ENCODE data around the gene NTSR1. TPM values are rescaled to one million over a fixed set of nuclear protein-coding genes. Genes with fewer than 3 reads are reported as not detected.

Gene NTSR1
- 0.76 TPM for polyA plus RNA-seq (2013, experiment 1 of 2)
- polyA plus RNA-seq (2013, experiment 2 of 2): 0.73 TPM

DNA sequence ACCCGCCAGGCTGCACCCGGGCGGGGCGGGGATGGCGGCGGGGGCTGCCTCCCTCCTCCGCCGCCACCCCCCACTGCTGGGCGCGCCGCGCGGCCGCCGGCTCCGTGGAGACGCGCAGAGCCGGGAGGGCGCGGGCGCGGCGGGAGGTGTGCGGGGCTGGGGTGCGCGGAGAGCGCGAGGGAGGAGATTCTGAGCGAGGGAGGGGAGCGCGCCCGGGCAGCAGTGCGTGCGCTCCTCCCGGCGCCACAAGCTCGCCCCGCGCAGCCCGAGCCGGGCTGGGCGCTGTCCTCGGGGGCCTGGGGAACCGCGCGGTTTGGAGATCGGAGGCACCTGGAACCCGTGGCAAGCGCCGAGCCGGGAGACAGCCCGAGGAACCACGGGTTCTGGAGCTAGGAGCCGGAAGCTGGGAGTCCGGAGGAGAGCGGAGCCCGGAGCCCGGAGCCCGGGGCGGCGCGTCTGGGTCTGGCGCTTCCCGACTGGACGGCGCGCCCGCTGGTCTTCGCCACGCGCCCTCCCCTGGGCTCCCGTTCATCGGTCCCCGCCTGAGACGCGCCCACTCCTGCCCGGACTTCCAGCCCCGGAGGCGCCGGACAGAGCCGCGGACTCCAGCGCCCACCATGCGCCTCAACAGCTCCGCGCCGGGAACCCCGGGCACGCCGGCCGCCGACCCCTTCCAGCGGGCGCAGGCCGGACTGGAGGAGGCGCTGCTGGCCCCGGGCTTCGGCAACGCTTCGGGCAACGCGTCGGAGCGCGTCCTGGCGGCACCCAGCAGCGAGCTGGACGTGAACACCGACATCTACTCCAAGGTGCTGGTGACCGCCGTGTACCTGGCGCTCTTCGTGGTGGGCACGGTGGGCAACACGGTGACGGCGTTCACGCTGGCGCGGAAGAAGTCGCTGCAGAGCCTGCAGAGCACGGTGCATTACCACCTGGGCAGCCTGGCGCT is at the start of gene NTSR1:
Gene NTSR1 (plus strand): TSS at position 246 of the 946 bp plus-strand sequence. CDS start 372 bp downstream, at position 618.
- H2BK5ac ChIP-seq (ENCODE audit: low read length): no peak within 1 kb of the TSS
- H2AK5ac ChIP-seq (ENCODE audit: low read length): no peak within 1 kb of the TSS
- H3K36me3 ChIP-seq (ENCODE audit: control insufficient read depth, insufficient read depth, low read length): no peaks in the 10 kb centered on the region
- H3K4me1 ChIP-seq (ENCODE audit: control insufficient read depth, low read depth, low read length): no peaks in the 10 kb centered on the region
- no peak within 1 kb of the TSS for H3K4me3 ChIP-seq (ENCODE audit: low read length)
- no CpG with 5 or more reads among the region's 124 CpGs for WGBS (ENCODE audit: extremely low coverage, insufficient coverage, low lambda C conversion rate)
- H3K79me2 ChIP-seq (ENCODE audit: control insufficient read depth, insufficient read depth, low read length): no peaks in the 10 kb centered on the region
- no peak within 1 kb of the TSS for H4K5ac ChIP-seq (ENCODE audit: low read length)
- H4K8ac ChIP-seq (ENCODE audit: low read depth, low read length): no peak within 1 kb of the TSS
- H3K4ac ChIP-seq (ENCODE audit: low read depth, low read length): no peak within 1 kb of the TSS
- no peak within 1 kb of the TSS for H2BK120ac ChIP-seq (ENCODE audit: low read depth, low read length)
- no peaks in the 10 kb centered on the region for H3K79me1 ChIP-seq (ENCODE audit: low read length)
- DNase-seq: peak; percentile 34
- no peak within 1 kb of the TSS for H3K4me2 ChIP-seq (ENCODE audit: low read length)
- H3K23ac ChIP-seq (ENCODE audit: low read length): no peak within 1 kb of the TSS
- no peak within 1 kb of the TSS for H3K27ac ChIP-seq (ENCODE audit: low read depth, low read length)
- H3K9ac ChIP-seq (ENCODE audit: low read length): no peak within 1 kb of the TSS
- H3K56ac ChIP-seq (ENCODE audit: low read length): peak within 1 kb of the TSS; percentile 25
- no peak within 1 kb of the TSS for H3K18ac ChIP-seq (ENCODE audit: low read length)
- H2BK15ac ChIP-seq (replicated peaks; ENCODE audit: low read depth): no peak within 1 kb of the TSS
- H3K27me3 ChIP-seq (ENCODE audit: insufficient read depth, low read length, poor library complexity): peaks cover 14% of the 10 kb centered on the region

DNA sequence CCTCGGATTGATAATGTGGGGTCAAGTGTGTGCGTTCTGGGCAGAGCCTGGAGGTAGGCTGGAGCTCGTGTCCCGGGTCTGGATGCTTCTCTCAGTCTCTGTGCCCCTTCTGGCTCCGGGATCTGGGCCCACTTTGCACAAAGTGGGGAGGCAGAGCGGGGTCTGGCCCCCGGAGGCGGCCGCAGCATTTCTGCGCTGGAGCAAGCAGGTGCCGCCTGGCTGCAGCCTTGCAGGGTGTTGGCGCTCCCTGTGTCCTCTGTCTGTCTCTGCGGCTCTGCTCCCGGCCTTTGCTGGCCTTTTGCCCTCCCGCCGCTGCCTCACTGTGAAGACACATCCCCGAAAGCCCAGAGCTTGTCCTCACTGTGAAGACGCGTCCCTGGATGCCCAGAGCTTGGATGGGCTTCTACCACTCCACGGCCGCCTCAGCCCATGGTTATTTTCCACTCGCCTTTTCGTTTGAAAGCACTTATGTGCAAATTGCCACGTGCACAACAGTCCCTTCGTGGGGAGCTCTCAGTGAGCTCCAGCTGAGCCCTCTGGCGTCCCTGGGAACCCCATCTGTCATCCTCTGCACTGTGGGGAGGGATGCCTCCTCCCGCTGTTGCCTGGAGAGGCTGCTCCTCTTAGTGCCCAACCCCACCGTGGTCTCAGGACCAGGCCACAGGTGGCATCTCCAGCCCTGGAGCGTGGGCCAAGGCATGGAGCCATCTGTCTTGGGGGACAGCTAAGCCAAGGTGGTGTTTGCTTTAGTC is 49.0 kb upstream of the NTSR1 start:
- no peak overlapping the region for H2BK5ac ChIP-seq (ENCODE audit: low read length)
- H3K18ac ChIP-seq (ENCODE audit: low read length): no peak overlapping the region
- no peak overlapping the region for H3K4me2 ChIP-seq (ENCODE audit: low read length)
- H4K5ac ChIP-seq (ENCODE audit: low read length): no peak overlapping the region
- no peak overlapping the region for H3K4ac ChIP-seq (ENCODE audit: low read depth, low read length)
- no peak overlapping the region for H2BK15ac ChIP-seq (replicated peaks; ENCODE audit: low read depth)
- no peak overlapping the region for H3K56ac ChIP-seq (ENCODE audit: low read length)
- H3K36me3 ChIP-seq (ENCODE audit: control insufficient read depth, insufficient read depth, low read length): no peaks in the 10 kb centered on the region
- H4K8ac ChIP-seq (ENCODE audit: low read depth, low read length): no peak overlapping the region
- H3K79me2 ChIP-seq (ENCODE audit: control insufficient read depth, insufficient read depth, low read length): no peaks in the 10 kb centered on the region
- no peak overlapping the region for H3K23ac ChIP-seq (ENCODE audit: low read length)
- H2BK120ac ChIP-seq (ENCODE audit: low read depth, low read length): no peak overlapping the region
- no peak overlapping the region for H3K27ac ChIP-seq (ENCODE audit: low read depth, low read length)
- WGBS (ENCODE audit: extremely low coverage, insufficient coverage, low lambda C conversion rate): no CpG with 5 or more reads among the region's 29 CpGs
- DNase-seq: no peak
- no peaks in the 10 kb centered on the region for H3K79me1 ChIP-seq (ENCODE audit: low read length)
- no peak overlapping the region for H2AK5ac ChIP-seq (ENCODE audit: low read length)
- H3K4me1 ChIP-seq (ENCODE audit: control insufficient read depth, low read depth, low read length): no peaks in the 10 kb centered on the region
- H3K4me3 ChIP-seq (ENCODE audit: low read length): no peak overlapping the region
- H3K9ac ChIP-seq (ENCODE audit: low read length): no peak overlapping the region
- H3K27me3 ChIP-seq (ENCODE audit: insufficient read depth, low read length, poor library complexity): no peaks in the 10 kb centered on the region

DNA sequence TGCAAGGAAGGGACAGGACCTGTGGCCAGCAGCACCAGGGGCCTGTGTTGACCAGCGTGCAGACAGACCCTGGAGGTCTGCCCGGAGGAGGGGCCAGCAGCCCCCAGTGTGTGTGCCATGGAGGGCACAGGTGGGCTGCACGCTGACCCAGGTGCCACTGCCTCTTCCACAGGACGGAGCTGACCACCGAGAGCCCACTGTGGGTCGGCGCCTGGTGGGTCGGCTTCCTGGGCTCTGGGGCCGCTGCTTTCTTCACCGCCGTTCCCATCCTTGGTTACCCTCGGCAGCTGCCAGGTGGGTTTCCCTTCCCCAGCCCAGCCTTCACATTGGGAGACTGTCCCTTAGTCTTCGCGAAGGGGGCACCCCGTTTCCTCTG is 48.4 kb upstream of the NTSR1 start:
- Histone ChIP-seq H4K8ac (ENCODE audit: low read depth, low read length) (no peak overlapping the region), H2BK5ac (ENCODE audit: low read length) (no peak overlapping the region), H2AK5ac (ENCODE audit: low read length) (no peak overlapping the region), H3K4ac (ENCODE audit: low read depth, low read length) (no peak overlapping the region), H3K18ac (ENCODE audit: low read length) (no peak overlapping the region), H3K79me1 (ENCODE audit: low read length) (no peaks in the 10 kb centered on the region), H2BK15ac (replicated peaks; ENCODE audit: low read depth) (no peak overlapping the region), H3K56ac (ENCODE audit: low read length) (no peak overlapping the region), H4K5ac (ENCODE audit: low read length) (no peak overlapping the region), H3K36me3 (ENCODE audit: control insufficient read depth, insufficient read depth, low read length) (no peaks in the 10 kb centered on the region), H3K23ac (ENCODE audit: low read length) (no peak overlapping the region), H3K4me2 (ENCODE audit: low read length) (no peak overlapping the region), H3K27ac (ENCODE audit: low read depth, low read length) (no peak overlapping the region), H3K4me1 (ENCODE audit: control insufficient read depth, low read depth, low read length) (no peaks in the 10 kb centered on the region), H2BK120ac (ENCODE audit: low read depth, low read length) (no peak overlapping the region), H3K79me2 (ENCODE audit: control insufficient read depth, insufficient read depth, low read length) (no peaks in the 10 kb centered on the region), H3K9ac (ENCODE audit: low read length) (no peak overlapping the region), H3K4me3 (ENCODE audit: low read length) (no peak overlapping the region), H3K27me3 (ENCODE audit: insufficient read depth, low read length, poor library complexity) (no peaks in the 10 kb centered on the region)
- whole genome bisulfite sequencing (ENCODE audit: extremely low coverage, insufficient coverage, low lambda C conversion rate): no CpG with 5 or more reads among the region's 15 CpGs
- DNase-seq: no peak

DNA sequence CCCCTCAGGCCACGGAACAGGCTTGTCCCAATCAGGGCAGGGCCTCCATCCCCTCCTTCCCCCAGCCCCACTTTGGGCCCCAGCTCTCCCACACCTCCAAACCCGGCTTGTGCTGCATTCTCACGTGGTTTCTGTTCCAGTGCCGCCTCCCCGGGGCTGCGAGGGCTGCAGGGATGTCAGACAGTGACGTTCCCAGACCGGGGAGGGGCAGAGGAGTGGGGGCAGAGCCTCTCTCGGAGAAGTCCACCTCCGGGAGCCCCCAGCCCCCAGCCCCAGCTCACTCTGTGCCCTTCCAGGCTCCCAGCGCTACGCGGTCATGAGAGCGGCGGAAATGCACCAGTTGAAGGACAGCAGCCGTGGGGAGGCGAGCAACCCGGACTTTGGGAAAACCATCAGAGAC is 47.9 kb upstream of the NTSR1 start:
- H4K5ac ChIP-seq (ENCODE audit: low read length): no peak overlapping the region
- no peaks in the 10 kb centered on the region for H3K27me3 ChIP-seq (ENCODE audit: insufficient read depth, low read length, poor library complexity)
- no peak overlapping the region for H3K4me2 ChIP-seq (ENCODE audit: low read length)
- no peak overlapping the region for H3K23ac ChIP-seq (ENCODE audit: low read length)
- H3K79me1 ChIP-seq (ENCODE audit: low read length): no peaks in the 10 kb centered on the region
- H3K36me3 ChIP-seq (ENCODE audit: control insufficient read depth, insufficient read depth, low read length): no peaks in the 10 kb centered on the region
- H2BK15ac ChIP-seq (replicated peaks; ENCODE audit: low read depth): no peak overlapping the region
- H3K4ac ChIP-seq (ENCODE audit: low read depth, low read length): no peak overlapping the region
- H3K27ac ChIP-seq (ENCODE audit: low read depth, low read length): no peak overlapping the region
- H3K4me1 ChIP-seq (ENCODE audit: control insufficient read depth, low read depth, low read length): no peaks in the 10 kb centered on the region
- H3K9ac ChIP-seq (ENCODE audit: low read length): no peak overlapping the region
- no peak overlapping the region for H2AK5ac ChIP-seq (ENCODE audit: low read length)
- H2BK5ac ChIP-seq (ENCODE audit: low read length): no peak overlapping the region
- DNase-seq: no peak
- H3K79me2 ChIP-seq (ENCODE audit: control insufficient read depth, insufficient read depth, low read length): no peaks in the 10 kb centered on the region
- WGBS (ENCODE audit: extremely low coverage, insufficient coverage, low lambda C conversion rate): no CpG with 5 or more reads among the region's 18 CpGs
- no peak overlapping the region for H2BK120ac ChIP-seq (ENCODE audit: low read depth, low read length)
- H3K4me3 ChIP-seq (ENCODE audit: low read length): no peak overlapping the region
- no peak overlapping the region for H4K8ac ChIP-seq (ENCODE audit: low read depth, low read length)
- H3K18ac ChIP-seq (ENCODE audit: low read length): no peak overlapping the region
- H3K56ac ChIP-seq (ENCODE audit: low read length): no peak overlapping the region

DNA sequence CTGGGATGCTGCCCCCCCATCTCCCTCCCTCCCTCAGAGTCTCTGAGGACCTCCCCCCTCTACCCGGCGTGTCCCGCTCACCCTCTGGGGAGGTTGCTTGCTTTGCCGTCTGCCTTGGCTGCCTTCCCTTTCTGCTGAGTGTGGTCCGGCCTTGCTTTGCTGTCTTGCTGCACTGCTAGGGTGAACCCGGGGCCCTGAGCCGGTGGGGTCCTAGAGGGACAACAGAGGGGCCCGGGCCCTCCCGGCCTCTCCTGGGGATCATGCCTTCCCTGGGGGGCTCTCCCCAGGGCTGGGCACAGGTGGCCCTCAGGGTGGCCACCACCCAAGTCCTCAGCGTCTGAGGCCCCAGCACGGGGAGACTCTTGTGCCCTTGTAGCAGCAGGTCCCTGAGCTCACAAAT is 47.0 kb upstream of the NTSR1 start:
- no CpG with 5 or more reads among the region's 11 CpGs for WGBS (ENCODE audit: extremely low coverage, insufficient coverage, low lambda C conversion rate)
- Histone ChIP-seq H3K79me2 (ENCODE audit: control insufficient read depth, insufficient read depth, low read length) (no peaks in the 10 kb centered on the region), H2BK15ac (replicated peaks; ENCODE audit: low read depth) (no peak overlapping the region), H3K27ac (ENCODE audit: low read depth, low read length) (no peak overlapping the region), H2AK5ac (ENCODE audit: low read length) (no peak overlapping the region), H3K9ac (ENCODE audit: low read length) (no peak overlapping the region), H3K4me3 (ENCODE audit: low read length) (no peak overlapping the region), H3K4me2 (ENCODE audit: low read length) (no peak overlapping the region), H3K4me1 (ENCODE audit: control insufficient read depth, low read depth, low read length) (no peaks in the 10 kb centered on the region), H4K5ac (ENCODE audit: low read length) (no peak overlapping the region), H3K36me3 (ENCODE audit: control insufficient read depth, insufficient read depth, low read length) (no peaks in the 10 kb centered on the region), H3K79me1 (ENCODE audit: low read length) (no peaks in the 10 kb centered on the region), H2BK5ac (ENCODE audit: low read length) (no peak overlapping the region), H4K8ac (ENCODE audit: low read depth, low read length) (no peak overlapping the region), H3K23ac (ENCODE audit: low read length) (no peak overlapping the region), H3K56ac (ENCODE audit: low read length) (no peak overlapping the region), H3K4ac (ENCODE audit: low read depth, low read length) (no peak overlapping the region), H3K18ac (ENCODE audit: low read length) (no peak overlapping the region), H2BK120ac (ENCODE audit: low read depth, low read length) (no peak overlapping the region), H3K27me3 (ENCODE audit: insufficient read depth, low read length, poor library complexity) (no peaks in the 10 kb centered on the region)
- DNase-seq: no peak
